ENCODE data around the gene ABCC6. TPM values are rescaled to one million over a fixed set of nuclear protein-coding genes. Genes with fewer than 3 reads are reported as not detected.
"Not testable (repeated sequence)": the region's sequence is repeated elsewhere in the genome, so short reads cannot be mapped to it uniquely, and the experiment has no call there.

ABCC6 gene
- total RNA-seq, 6 experiments from 2014 or later = 0.18 TPM; not detected in 5

DNA sequence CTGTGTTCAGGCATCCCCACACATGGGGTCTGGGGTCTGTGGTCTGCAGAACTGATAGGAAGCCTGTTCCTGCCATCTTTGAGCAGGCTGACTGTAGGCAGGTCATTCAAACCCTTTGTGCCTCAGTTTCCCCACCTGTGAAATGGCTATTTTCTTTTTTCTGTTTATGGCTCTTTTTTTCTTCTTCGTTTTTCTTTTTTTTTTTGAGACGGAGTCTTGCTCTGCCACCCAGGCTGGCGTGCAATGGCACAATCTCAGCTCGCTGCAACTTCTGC lies 72.5 kb downstream of the ABCC6 start:
- Mint-ChIP-seq H3K4me1 (ENCODE audit: low read depth) (no peaks in the 10 kb centered on the region), H3K4me3 (no peak overlapping the region), H3K27ac (no peak overlapping the region), H3K36me3 (ENCODE audit: low read depth) (no peaks in the 10 kb centered on the region), H3K9me3 (no peaks in the 10 kb centered on the region), H3K27me3 (ENCODE audit: insufficient read depth) (peaks cover 2% of the 10 kb centered on the region; the same call in 1 of the 2 replicates)
- no peak for DNase-seq
- TF ChIP-seq, protein P1, sequence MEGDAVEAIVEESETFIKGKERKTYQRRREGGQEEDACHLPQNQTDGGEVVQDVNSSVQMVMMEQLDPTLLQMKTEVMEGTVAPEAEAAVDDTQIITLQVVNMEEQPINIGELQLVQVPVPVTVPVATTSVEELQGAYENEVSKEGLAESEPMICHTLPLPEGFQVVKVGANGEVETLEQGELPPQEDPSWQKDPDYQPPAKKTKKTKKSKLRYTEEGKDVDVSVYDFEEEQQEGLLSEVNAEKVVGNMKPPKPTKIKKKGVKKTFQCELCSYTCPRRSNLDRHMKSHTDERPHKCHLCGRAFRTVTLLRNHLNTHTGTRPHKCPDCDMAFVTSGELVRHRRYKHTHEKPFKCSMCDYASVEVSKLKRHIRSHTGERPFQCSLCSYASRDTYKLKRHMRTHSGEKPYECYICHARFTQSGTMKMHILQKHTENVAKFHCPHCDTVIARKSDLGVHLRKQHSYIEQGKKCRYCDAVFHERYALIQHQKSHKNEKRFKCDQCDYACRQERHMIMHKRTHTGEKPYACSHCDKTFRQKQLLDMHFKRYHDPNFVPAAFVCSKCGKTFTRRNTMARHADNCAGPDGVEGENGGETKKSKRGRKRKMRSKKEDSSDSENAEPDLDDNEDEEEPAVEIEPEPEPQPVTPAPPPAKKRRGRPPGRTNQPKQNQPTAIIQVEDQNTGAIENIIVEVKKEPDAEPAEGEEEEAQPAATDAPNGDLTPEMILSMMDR (IDR thresholded peaks at IDR 0.05) = no peak

DNA sequence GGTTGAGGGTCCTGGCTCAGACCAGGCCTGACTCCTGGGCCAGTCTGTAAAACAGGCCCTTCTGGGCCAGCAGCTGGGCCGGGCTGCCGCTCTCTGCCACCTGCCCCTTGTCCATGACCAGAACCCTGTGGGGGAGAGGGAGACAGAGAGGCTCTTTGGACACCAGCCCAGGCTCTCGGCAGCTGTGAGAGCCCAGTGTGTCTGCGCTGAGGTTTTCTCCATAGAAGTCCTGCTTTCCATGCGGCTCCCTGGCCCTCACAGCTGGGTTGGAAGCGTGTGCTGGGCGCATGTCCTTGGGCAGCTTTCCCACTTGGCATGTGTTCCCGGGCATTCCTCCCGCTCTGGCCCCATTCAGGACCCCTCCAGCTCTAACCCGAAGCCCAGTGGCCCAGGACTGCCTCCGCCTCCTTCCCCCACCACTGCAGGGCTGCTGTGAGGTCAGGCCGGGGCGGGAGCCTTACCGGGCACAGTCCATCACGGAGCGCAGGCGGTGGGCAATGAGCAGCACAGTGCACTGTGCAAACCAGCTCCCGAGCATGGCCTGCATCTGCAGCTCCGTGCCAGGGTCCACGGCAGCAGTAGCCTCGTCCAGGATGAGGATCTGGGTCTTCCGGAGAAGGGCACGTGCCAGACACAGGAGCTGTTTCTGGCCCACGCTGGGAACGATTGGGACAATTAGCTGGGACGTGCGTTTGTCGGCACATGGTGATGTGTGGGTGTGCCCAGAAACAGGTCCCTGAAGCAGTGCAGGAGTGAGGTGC lies 73.0 kb downstream of the ABCC6 start:
- H3K4me3 Mint-ChIP-seq = no peak overlapping the region
- DNase-seq = no peak
- H3K4me1 Mint-ChIP-seq (ENCODE audit: low read depth) = no peaks in the 10 kb centered on the region
- no peaks in the 10 kb centered on the region for H3K9me3 Mint-ChIP-seq
- H3K27me3 Mint-ChIP-seq (ENCODE audit: insufficient read depth) = peaks cover 2% of the 10 kb centered on the region; the same call in 1 of the 2 replicates
- H3K36me3 Mint-ChIP-seq (ENCODE audit: low read depth) = no peaks in the 10 kb centered on the region; the same call in 1 of the 2 replicates
- no peak overlapping the region for H3K27ac Mint-ChIP-seq
- TF ChIP-seq, protein P1 (IDR thresholded peaks at IDR 0.05) = no peak

DNA sequence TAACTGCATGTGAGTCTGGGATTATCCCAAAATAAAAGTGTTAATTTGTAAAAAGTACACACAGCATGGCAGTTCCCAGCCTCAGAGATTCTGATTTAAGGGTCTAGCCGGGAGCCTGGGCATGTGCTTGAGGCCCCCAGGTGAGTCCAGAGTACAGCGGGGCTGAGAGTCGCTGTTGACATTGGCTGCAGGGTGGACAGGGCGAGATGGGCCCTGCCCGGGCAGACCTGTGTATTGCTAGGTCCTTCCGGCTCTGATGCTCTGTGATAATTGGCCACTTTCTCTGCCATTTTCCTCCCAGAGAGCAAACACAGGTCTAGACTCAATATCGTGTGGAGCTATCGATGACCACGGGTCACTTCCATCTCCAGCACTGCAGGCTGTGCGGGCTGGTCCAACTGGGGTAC lies 73.6 kb downstream of the ABCC6 start:
- no peaks in the 10 kb centered on the region for H3K27me3 Mint-ChIP-seq (ENCODE audit: insufficient read depth)
- H3K4me1 Mint-ChIP-seq (ENCODE audit: low read depth) = no peaks in the 10 kb centered on the region
- no peak overlapping the region for H3K4me3 Mint-ChIP-seq
- DNase-seq = no peak
- TF ChIP-seq, protein P1 (IDR thresholded peaks at IDR 0.05) = no peak
- H3K9me3 Mint-ChIP-seq = no peaks in the 10 kb centered on the region
- no peaks in the 10 kb centered on the region; the same call in 1 of the 2 replicates for H3K36me3 Mint-ChIP-seq (ENCODE audit: low read depth)
- H3K27ac Mint-ChIP-seq = no peak overlapping the region

- TF ChIP-seq, protein P1 (IDR thresholded peaks at IDR 0.05) = no peak
- DNase-seq = no peak
- peaks cover 9% of the 10 kb centered on the region for H3K4me1 Mint-ChIP-seq (ENCODE audit: low read depth)
- peaks cover 7% of the 10 kb centered on the region for H3K36me3 Mint-ChIP-seq (ENCODE audit: low read depth)
- no peak overlapping the region for H3K4me3 Mint-ChIP-seq
- no peaks in the 10 kb centered on the region for H3K9me3 Mint-ChIP-seq
- H3K27ac Mint-ChIP-seq = no peak overlapping the region
- H3K27me3 Mint-ChIP-seq (ENCODE audit: insufficient read depth) = no peaks in the 10 kb centered on the region
Measured at GRCh38 chr16:16148755-16149154, 74.5 kb downstream of the ABCC6 start.

GRCh38 chr16:16148000-16148599 lies 75.2 kb downstream of the ABCC6 start:
- not testable (repeated sequence) for H3K27ac Mint-ChIP-seq; H3K27me3 Mint-ChIP-seq (ENCODE audit: insufficient read depth); H3K36me3 Mint-ChIP-seq (ENCODE audit: low read depth); H3K4me1 Mint-ChIP-seq (ENCODE audit: low read depth); H3K9me3 Mint-ChIP-seq; DNase-seq; H3K4me3 Mint-ChIP-seq

GRCh38 chr16:16147316-16147999 lies 75.8 kb downstream of the ABCC6 start:
- no peak overlapping the region for H3K27ac Mint-ChIP-seq
- H3K4me3 Mint-ChIP-seq = no peak overlapping the region
- DNase-seq = no peak
- H3K27me3 Mint-ChIP-seq (ENCODE audit: insufficient read depth) = peaks cover 2% of the 10 kb centered on the region; the same call in 1 of the 2 replicates
- no peaks in the 10 kb centered on the region for H3K9me3 Mint-ChIP-seq
- peaks cover 7% of the 10 kb centered on the region for H3K36me3 Mint-ChIP-seq (ENCODE audit: low read depth)
- TF ChIP-seq, protein P1 (IDR thresholded peaks at IDR 0.05) = no peak
- H3K4me1 Mint-ChIP-seq (ENCODE audit: low read depth) = peaks cover 9% of the 10 kb centered on the region
